Omental fat pad (tissue), 4 donors: ENCODE data around the gene RAB3C. TPM values are rescaled to one million over a fixed set of nuclear protein-coding genes. Genes with fewer than 3 reads are reported as not detected.
A peak's percentile ranks its signal among the peaks of the same experiment; 100 is the strongest.
"Not testable (repeated sequence)": the region's sequence is repeated elsewhere in the genome, so short reads cannot be mapped to it uniquely, and the experiment has no call there.

Source experiments
- ATAC-seq: fragments of 150-250 bp; one replicate; pipeline ENCODE4 v1.9.1; 2016; ENCODE audit warnings: mild to moderate bottlenecking, moderate library complexity; ENCODE audit not compliant: low FRiP score
- DNase-seq: peaks from one replicate; pipeline ENCODE4 v3.0.0-alpha.2; 2019; ENCODE audit warnings: low spot score
- CTCF ChIP-seq, 3 donors: fragments of 450-650 bp; IDR thresholded peaks; one replicate each; pipeline ENCODE4 v1.5.1; 2016 to 2017; ENCODE audit warnings: antibody characterized with exemption in 3 of 3, mild to moderate bottlenecking in 3 of 3, moderate library complexity in 2 of 3
- total RNA-seq, 4 donors: library from RNA; depleted of rRNA; stranded (reverse); fragments of >200 nt; gene quantifications; one replicate each; pipeline ENCODE4 v1.1.0, GENCODE V29; 2016

Gene RAB3C
- total RNA-seq, 4 donors from 2014 or later = 0.28 to 5.5 (median 2.0) TPM

DNA sequence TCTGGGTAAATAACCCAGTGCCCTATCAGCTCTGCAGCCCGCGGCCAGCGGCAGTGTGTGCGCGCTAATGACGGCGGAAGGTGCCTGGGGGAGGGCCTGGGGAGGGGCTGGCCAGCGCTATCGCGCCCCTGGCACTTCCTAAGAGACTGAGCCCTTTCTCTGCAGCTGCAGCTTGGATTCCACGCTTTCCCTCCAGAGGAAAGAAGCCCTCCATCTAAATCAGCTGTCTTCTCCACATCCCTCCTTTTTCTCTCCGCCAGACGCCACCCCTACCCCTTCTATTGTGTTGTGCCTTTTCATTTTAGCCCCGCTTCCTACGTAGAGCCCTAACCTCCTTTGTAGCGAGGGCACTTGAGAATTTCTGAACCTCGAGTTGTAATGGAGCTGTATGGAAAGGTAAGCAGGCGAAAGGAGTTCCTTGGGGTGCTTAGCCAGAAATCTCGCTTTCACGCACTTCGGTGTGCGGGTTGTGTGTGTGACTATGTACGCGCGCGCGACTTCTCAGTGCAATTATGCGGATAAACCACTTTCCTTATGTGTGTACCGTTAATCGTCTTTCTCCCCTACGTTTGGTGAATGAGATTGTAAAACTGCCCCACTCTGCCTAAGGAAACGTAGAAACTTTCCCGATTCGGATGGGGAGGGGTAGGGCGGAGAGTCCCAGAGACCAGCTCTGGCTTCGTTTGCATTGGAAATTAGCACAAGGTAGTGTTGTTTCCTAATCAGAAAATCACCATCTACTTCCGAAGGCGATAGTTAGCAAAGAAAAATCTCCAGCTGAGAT is 664 bp upstream of the RAB3C start:
- TF ChIP-seq CTCF (IDR thresholded peaks at IDR 0.05) = no peak
- peak; percentile 35 for ATAC-seq
- DNase-seq = no peak

- no peak for DNase-seq
- no peak for TF ChIP-seq CTCF (IDR thresholded peaks at IDR 0.05)
- ATAC-seq = no peak
Measured at GRCh38 chr5:58595952-58596351, 13.1 kb downstream of the RAB3C start.

DNA sequence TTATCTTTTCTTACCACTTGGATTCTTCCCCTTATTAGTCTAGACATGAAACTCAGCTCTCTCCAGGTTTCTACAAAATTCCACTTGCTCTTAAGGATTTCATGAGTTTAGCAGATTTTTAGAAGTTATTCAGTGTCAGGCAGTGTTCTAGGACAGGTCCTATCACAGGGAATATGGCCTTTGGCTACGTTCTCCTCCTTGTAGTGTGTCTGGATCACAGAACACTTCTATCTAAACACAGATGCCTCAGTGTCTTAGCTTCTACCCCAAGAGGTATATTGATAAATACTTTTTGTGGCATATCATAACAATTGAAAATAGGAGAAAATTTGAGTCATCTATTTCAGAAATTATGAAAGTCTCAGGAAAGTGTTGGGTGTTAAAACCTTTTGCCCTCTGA is 15.6 kb downstream of the RAB3C start:
- ATAC-seq (no peak), DNase-seq (no peak)
- no peak for TF ChIP-seq CTCF (IDR thresholded peaks at IDR 0.05)

DNA sequence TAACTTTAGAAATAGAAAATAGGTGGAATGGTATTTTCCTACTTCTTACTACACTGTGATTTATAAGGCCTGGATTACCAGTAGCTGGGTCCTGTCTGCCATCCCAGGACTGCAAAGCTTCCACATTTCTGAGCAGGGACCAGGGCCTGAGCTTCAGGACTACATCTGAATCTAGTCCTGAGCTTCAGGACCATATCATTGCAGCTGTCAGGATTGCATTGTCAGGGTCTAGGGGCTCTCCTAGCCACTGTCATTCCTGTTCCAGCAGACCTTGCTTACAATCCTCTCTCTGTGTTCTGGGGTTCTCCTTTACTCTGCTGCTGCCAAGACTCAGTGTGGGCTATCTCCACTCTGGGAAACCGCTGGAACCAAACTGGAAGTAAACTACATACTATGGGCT is 16.3 kb downstream of the RAB3C start:
- DNase-seq = no peak
- ATAC-seq = no peak
- TF ChIP-seq CTCF (IDR thresholded peaks at IDR 0.05) = no peak

- DNase-seq, ATAC-seq: not testable (repeated sequence)
Measured at GRCh38 chr5:58600613-58601012, 17.7 kb downstream of the RAB3C start.

GRCh38 chr5:58602889-58603288 is 20.0 kb downstream of the RAB3C start:
- not testable (repeated sequence) for DNase-seq, ATAC-seq

DNA sequence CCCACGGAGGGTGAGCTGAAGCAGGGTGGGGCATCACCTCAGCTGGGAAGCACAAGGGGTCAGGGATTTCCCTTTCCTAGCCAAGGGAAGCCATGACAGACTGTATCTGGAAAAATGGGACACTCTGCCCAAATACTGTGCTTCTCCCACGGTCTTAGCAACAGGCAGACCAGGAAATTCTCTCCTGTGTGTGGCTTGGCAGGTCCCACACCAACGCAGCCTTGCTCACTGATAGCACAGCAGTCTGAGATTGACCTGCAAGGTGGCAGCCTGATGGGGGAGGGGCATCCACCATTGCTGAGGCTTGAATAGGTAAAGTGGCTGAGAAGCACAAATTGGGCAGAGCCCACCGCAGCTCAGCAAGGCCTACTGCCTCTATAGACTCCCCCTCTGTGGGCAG is 23.2 kb downstream of the RAB3C start:
- no peak for TF ChIP-seq CTCF (IDR thresholded peaks at IDR 0.05)
- DNase-seq (no peak), ATAC-seq (no peak)

- DNase-seq (no peak), ATAC-seq (no peak)
- TF ChIP-seq CTCF (IDR thresholded peaks at IDR 0.05) = no peak
Measured at GRCh38 chr5:58615972-58616371, 33.1 kb downstream of the RAB3C start.
